Gastrocnemius medialis (tissue), 4 donors: ENCODE measurements around the gene SKI. TPM values are rescaled to one million over a fixed set of nuclear protein-coding genes. Genes with fewer than 3 reads are reported as not detected.
A peak's percentile ranks its signal among the peaks of the same experiment; 100 is the strongest.

ENCODE experiments used
- ATAC-seq, 2 donors: fragments of 150-250 bp; one replicate each; pipeline ENCODE4 v1.9.1; 2016
- DNase-seq, 2 donors: peaks; one replicate each; pipeline ENCODE4 v3.0.0-alpha.2; 2019
- H3K27ac ChIP-seq, 4 donors: fragments of 200-600 bp; sonication (generic); 1 replicate in 1 of 4; 2 replicates in 3 of 4; pipeline ENCODE4 v1.5.1; 2016 to 2018; ENCODE audit warnings: mild to moderate bottlenecking in 2 of 4, moderate library complexity in 1 of 4
- H3K27me3 ChIP-seq, 3 donors: fragments of 200-600 bp; sonication (generic) in 2 of 3; 1 replicate in 1 of 3; 2 replicates in 2 of 3; pipeline versions ENCODE4 v1.5.1 to v1.6.0; 2016 to 2019; ENCODE audit warnings: mild to moderate bottlenecking in 1 of 3, moderate library complexity in 1 of 3
- H3K36me3 ChIP-seq, 2 donors: fragments of 200-600 bp; sonication (generic) in 1 of 2; one replicate each; pipeline ENCODE4 v1.5.1; 2017 to 2018
- H3K4me1 ChIP-seq, 2 donors: fragments of 200-600 bp; sonication (generic) in 1 of 2; one replicate each; pipeline ENCODE4 v1.5.1; 2016 to 2017; ENCODE audit warnings: mild to moderate bottlenecking in 2 of 2
- H3K4me3 ChIP-seq, 4 donors: fragments of 200-600 bp; sonication (generic) in 3 of 4; 1 replicate in 1 of 4; 2 replicates in 3 of 4; pipeline ENCODE4 v1.5.1; 2016 to 2019; ENCODE audit warnings: mild to moderate bottlenecking in 2 of 4
- H3K9me3 ChIP-seq, 3 donors: fragments of 200-600 bp; sonication (generic) in 2 of 3; 1 replicate in 1 of 3; 2 replicates in 2 of 3; pipeline ENCODE4 v1.5.1; 2016 to 2019
- CTCF ChIP-seq, 5 experiments: fragments of 450-650 bp in 3 of 5; fragments of 200-600 bp in 2 of 5; sonication (generic) in 2 of 5; IDR thresholded peaks in 4 of 5; conservative IDR thresholded peaks in 1 of 5; 1 replicate in 4 of 5; 2 replicates in 1 of 5; pipeline ENCODE4 v1.5.1; 2016 to 2019; ENCODE audit warnings: antibody characterized with exemption in 5 of 5, mild to moderate bottlenecking in 3 of 5, moderate library complexity in 3 of 5
- POLR2A ChIP-seq, 2 donors: fragments of 450-650 bp; IDR thresholded peaks; one replicate each; pipeline ENCODE4 v1.6.1; 2017; ENCODE audit warnings: antibody characterized with exemption in 2 of 2, mild to moderate bottlenecking in 2 of 2, moderate library complexity in 2 of 2
- in situ Hi-C, 4 donors: fragments of 200-750 bp; cut with MboI; loops; one replicate each; pipeline versions ENCODE4 v1.15.0 to v1.8.0; 2017; ENCODE audit warnings: low sequenced_read_pairs in 4 of 4
- intact Hi-C: fragments of 100-400 bp; cut with DNase I; formaldehyde crosslinking; loops from one replicate; pipeline ENCODE4 v1.15.1; 2023; ENCODE audit warnings: low total_unique reads
- total RNA-seq, 4 donors: library from RNA; depleted of rRNA; stranded (reverse); fragments of >200 nt; gene quantifications; one replicate each; pipeline versions ENCODE4 v1.1.0 to v1.2.3, GENCODE V29; 2016

The SKI gene
- total RNA-seq, 4 donors from 2014 or later = 7.8 to 32.2 (median 22.4) TPM

GRCh38 chr1:2215329-2215728 is 12.8 kb upstream of the SKI start:
- no peaks in the 10 kb centered on the region for H3K9me3 ChIP-seq
- in situ Hi-C loops = loop anchor here in 2 of 4 donors (25.0 kb wide), 2 partner anchors 97 to 322 kb away; partner anchors contain the start of genes HES5 (in 1 of the 2) and PANK4 (in 1 of the 2)
- no peaks in the 10 kb centered on the region for H3K27me3 ChIP-seq
- peaks cover 19 to 35% of the 10 kb centered on the region in 2 donors for H3K4me1 ChIP-seq
- TF ChIP-seq POLR2A (IDR thresholded peaks at IDR 0.05) (no peak), CTCF (IDR thresholded peaks at IDR 0.05 in 4 of 5, conservative IDR thresholded peaks at IDR 0.05 in 1 of 5) (no peak)
- DNase-seq (no peak), ATAC-seq (no peak)
- peak overlapping the region in 3 of 4 donors; percentile 84 to 91 (median 87) for H3K27ac ChIP-seq
- intact Hi-C loops = no loop called here
- H3K4me3 ChIP-seq = no peak overlapping the region
- H3K36me3 ChIP-seq = no peaks in the 10 kb centered on the region

GRCh38 chr1:2215909-2216766 is 12.0 kb upstream of the SKI start:
- in situ Hi-C loops = loop anchor here in 2 of 4 donors (25.0 kb wide), 2 partner anchors 96 to 321 kb away; partner anchors contain the start of genes HES5 (in 1 of the 2) and PANK4 (in 1 of the 2)
- H3K27ac ChIP-seq = no peak overlapping the region
- DNase-seq = no peak

DNA sequence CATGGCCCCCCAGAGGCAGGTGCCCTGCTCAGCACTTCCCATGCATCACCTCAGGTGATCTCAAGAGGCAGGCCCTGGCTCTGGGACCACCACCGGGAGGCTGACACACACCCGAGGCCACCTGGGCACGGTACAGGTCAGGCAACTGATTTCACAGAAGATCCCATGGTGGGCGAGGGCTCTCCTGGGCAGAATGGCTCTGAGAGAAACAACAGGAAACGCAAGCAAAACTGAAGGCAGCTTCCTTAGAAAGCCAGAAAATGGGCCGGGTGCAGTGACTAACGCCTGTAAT is 11.4 kb upstream of the SKI start:
- TF ChIP-seq POLR2A (IDR thresholded peaks at IDR 0.05) (no peak), CTCF (IDR thresholded peaks at IDR 0.05 in 4 of 5, conservative IDR thresholded peaks at IDR 0.05 in 1 of 5) (no peak)
- no peak for DNase-seq
- intact Hi-C loops (no loop called here), in situ Hi-C loops (loop anchor here in 2 of 4 donors (25.0 kb wide), 2 partner anchors 96 to 321 kb away; partner anchors contain the start of genes HES5 (in 1 of the 2) and PANK4 (in 1 of the 2))
- no peak for ATAC-seq
- Histone ChIP-seq H3K27me3 (no peaks in the 10 kb centered on the region), H3K4me1 (peaks cover 19 to 34% of the 10 kb centered on the region in 2 donors), H3K4me3 (no peak overlapping the region), H3K9me3 (no peaks in the 10 kb centered on the region), H3K36me3 (no peaks in the 10 kb centered on the region), H3K27ac (no peak overlapping the region)

More at GRCh38 chr1:2215909-2216766, 12.0 kb upstream of the SKI start:
- Histone ChIP-seq H3K27me3 (no peaks in the 10 kb centered on the region), H3K4me1 (peaks cover 19 to 35% of the 10 kb centered on the region in 2 donors), H3K9me3 (no peaks in the 10 kb centered on the region), H3K4me3 (no peak overlapping the region), H3K36me3 (no peaks in the 10 kb centered on the region)
- ATAC-seq = no peak
- intact Hi-C loops = no loop called here
- TF ChIP-seq CTCF (IDR thresholded peaks at IDR 0.05 in 4 of 5, conservative IDR thresholded peaks at IDR 0.05 in 1 of 5) (no peak), POLR2A (IDR thresholded peaks at IDR 0.05) (no peak)

GRCh38 chr1:2221271-2221670 is 6.8 kb upstream of the SKI start:
- Histone ChIP-seq H3K4me1 (no peaks in the 10 kb centered on the region), H3K4me3 (no peak overlapping the region), H3K36me3 (no peaks in the 10 kb centered on the region), H3K9me3 (no peaks in the 10 kb centered on the region), H3K27me3 (no peaks in the 10 kb centered on the region), H3K27ac (no peak overlapping the region)
- ATAC-seq = no peak
- intact Hi-C loops = no loop called here
- TF ChIP-seq CTCF (IDR thresholded peaks at IDR 0.05 in 4 of 5, conservative IDR thresholded peaks at IDR 0.05 in 1 of 5) (no peak), POLR2A (IDR thresholded peaks at IDR 0.05) (no peak)
- no peak for DNase-seq
- in situ Hi-C loops = loop anchor here in 2 of 4 donors (25.0 kb wide), 2 partner anchors 91 to 316 kb away; partner anchors contain the start of genes HES5 (in 1 of the 2) and PANK4 (in 1 of the 2)
